Endothelial cell of umbilical vein (primary cell): ENCODE results near the gene ISOC1. TPM values are rescaled to one million over a fixed set of nuclear protein-coding genes. Genes with fewer than 3 reads are reported as not detected.

Source experiments
- BruUV-seq: library from RNA; stranded (reverse); fragments of 400-500 nt; replicated peaks from 2 replicates; lab custom pipeline; 2021; lab: Mats Ljungman, UMichigan
- CTCF ChIA-PET: fragments of 300-600, 350-600 bp; sonication (Branson Sonifier 250); formaldehyde crosslinking; loops from one replicate; lab custom pipeline; 2021; ENCODE audit warnings: antibody characterized with exemption, inconsistent platforms; lab: Charles Lee
- POLR2A ChIA-PET: fragments of 300-600, 350-600 bp; sonication (Branson Sonifier 250); formaldehyde crosslinking; loops from one replicate; lab custom pipeline; 2021; ENCODE audit warnings: antibody characterized with exemption, inconsistent platforms; lab: Charles Lee
- DNase-seq: peaks from one replicate; pipeline ENCODE4 v3.0.0-alpha.2; 2011; ENCODE audit warnings: low read depth, low spot score
- FAIRE-seq: peaks from 2 replicates; lab custom pipeline; 2011; peaks lifted over from hg19 to GRCh38; lab: Jason Lieb, UNC
- H2AFZ ChIP-seq: 2 replicates; pipeline ENCODE4 v1.6.0; 2012; ENCODE audit warnings: low read depth, low read length, control low read depth, inconsistent platforms
- H3K27ac ChIP-seq: 2 replicates; pipeline ENCODE4 v1.5.1; 2011; ENCODE audit warnings: low read depth, mild to moderate bottlenecking, control low read depth, low read length, moderate library complexity; ENCODE audit not compliant: insufficient read depth
- H3K27me3 ChIP-seq, 2 experiments: 2 replicates each; pipeline versions ENCODE4 v1.6.0 to v1.6.1; 2011; ENCODE audit warnings: low read length in 2 of 2, mixed read lengths in 1 of 2; ENCODE audit not compliant: control insufficient read depth in 2 of 2, insufficient read depth in 2 of 2
- H3K36me3 ChIP-seq, 2 experiments: 2 replicates in 1 of 2; 3 replicates in 1 of 2; pipeline ENCODE4 v1.5.1; 2011; ENCODE audit warnings: low read length in 2 of 2, mild to moderate bottlenecking in 1 of 2, moderate library complexity in 1 of 2; ENCODE audit not compliant: control insufficient read depth in 2 of 2, insufficient read depth in 2 of 2; ENCODE audit errors: extremely low read depth in 1 of 2
- H3K4me1 ChIP-seq: 3 replicates; pipeline ENCODE4 v1.5.1; 2011; ENCODE audit warnings: mild to moderate bottlenecking, low read length; ENCODE audit not compliant: control insufficient read depth, insufficient read depth; ENCODE audit errors: extremely low read depth
- H3K4me2 ChIP-seq: 2 replicates; pipeline ENCODE4 v1.6.1; 2011; ENCODE audit warnings: low read length, control low read depth, mixed read lengths; ENCODE audit not compliant: insufficient read depth
- H3K4me3 ChIP-seq, 3 experiments: fragments of 200-600 bp in 1 of 3; sonication (generic), shearing (Covaris generic) in 1 of 3; replicated peaks in 1 of 3; 2 replicates each; pipeline ENCODE4 v1.5.1; 2011 to 2016; ENCODE audit warnings: control low read depth in 3 of 3, low read length in 3 of 3, mild to moderate bottlenecking in 2 of 3, inconsistent platforms in 1 of 3, low read depth in 1 of 3, moderate library complexity in 1 of 3; ENCODE audit not compliant: insufficient read depth in 1 of 3
- H3K79me2 ChIP-seq: 2 replicates; pipeline ENCODE4 v1.6.0; 2012; ENCODE audit warnings: low read length, inconsistent platforms; ENCODE audit not compliant: control insufficient read depth, insufficient read depth
- H3K9ac ChIP-seq: replicated peaks from 2 replicates; pipeline ENCODE3; 2011; ENCODE audit warnings: low read length, control low read depth; ENCODE audit not compliant: insufficient read depth; ENCODE audit errors: extremely low read depth
- H3K9me1 ChIP-seq: replicated peaks from 3 replicates; pipeline ENCODE4 v1.6.0; 2011; ENCODE audit warnings: mild to moderate bottlenecking, low read length; ENCODE audit not compliant: control insufficient read depth, insufficient read depth; ENCODE audit errors: extremely low read depth
- H3K9me3 ChIP-seq: replicated peaks from 2 replicates; pipeline ENCODE4 v1.5.1; 2012; ENCODE audit warnings: low read length, inconsistent platforms; ENCODE audit not compliant: control insufficient read depth, insufficient read depth
- H4K20me1 ChIP-seq: replicated peaks from 2 replicates; pipeline ENCODE3; 2011; ENCODE audit warnings: mild to moderate bottlenecking, low read length; ENCODE audit not compliant: control insufficient read depth, insufficient read depth; ENCODE audit errors: extremely low read depth
- EZH2 ChIP-seq: IDR thresholded peaks from 2 replicates; pipeline ENCODE4 v1.6.1; 2012; ENCODE audit warnings: borderline replicate concordance, low read depth, mild to moderate bottlenecking, moderate library complexity, low read length, inconsistent platforms; ENCODE audit not compliant: severe bottlenecking
- FOS ChIP-seq: IDR thresholded peaks from 2 replicates; pipeline ENCODE4 v1.6.1; 2011; ENCODE audit warnings: mild to moderate bottlenecking, low read length, moderate library complexity, borderline replicate concordance; ENCODE audit not compliant: insufficient read depth
- GATA2 ChIP-seq: IDR thresholded peaks from 2 replicates; pipeline ENCODE4 v1.7.0; 2011; ENCODE audit warnings: low read depth, mild to moderate bottlenecking, moderate library complexity, mixed read lengths, low read length; ENCODE audit not compliant: insufficient read length, insufficient read depth
- JUN ChIP-seq: IDR thresholded peaks from 2 replicates; pipeline ENCODE4 v1.6.1; 2011; ENCODE audit warnings: borderline replicate concordance, low read depth; ENCODE audit not compliant: insufficient read length, insufficient read depth
- MYC ChIP-seq: IDR thresholded peaks from one replicate; pipeline ENCODE4 v1.6.1; 2011; ENCODE audit warnings: mild to moderate bottlenecking, low read depth, low read length
- POLR2A ChIP-seq: IDR thresholded peaks from 2 replicates; pipeline ENCODE4 v1.6.1; 2012; ENCODE audit warnings: low read depth, mild to moderate bottlenecking, control low read depth, low read length
- POLR2AphosphoS5 ChIP-seq: IDR thresholded peaks from 2 replicates; pipeline ENCODE4 v1.6.1; 2012; ENCODE audit warnings: low read depth, mild to moderate bottlenecking, control low read depth, low read length, moderate library complexity; ENCODE audit not compliant: insufficient read depth
- dilution Hi-C: fragments of 300-500 bp; cut with MboI; formaldehyde crosslinking; loops from one replicate; pipeline ENCODE4 v1.15.0; 2019; ENCODE audit warnings: low sequenced_read_pairs; ENCODE audit not compliant: extremely low pct_ligation_motif_present
- intact Hi-C: fragments of 100-400 bp; cut with micrococcal nuclease; formaldehyde crosslinking; loops from one replicate; pipeline ENCODE4 v1.10.0; 2022
- polyA plus RNA-seq, 4 experiments: library from polyadenylated mRNA; depleted of rRNA in 3 of 4; stranded (reverse) in 3 of 4; unstranded in 1 of 4; fragments of >200 nt; gene quantifications; 2 replicates each; pipeline versions ENCODE4 v1.2.1 to v1.2.3, GENCODE V29; 2011 to 2012; ENCODE audit warnings: missing spikeins in 1 of 4
- total RNA-seq: library from RNA; stranded (reverse); gene quantifications from 2 replicates; pipeline ENCODE4 v1.2.3, GENCODE V29; 2021
- TF ChIP-seq, protein P1 (sequence below): IDR thresholded peaks from 2 replicates; pipeline ENCODE4 v1.6.1; 2011; ENCODE audit not compliant: insufficient read depth, insufficient read length
- TF ChIP-seq, protein P2 (sequence below), 2 donors: IDR thresholded peaks; 1 replicate in 1 of 2; 2 replicates in 1 of 2; pipeline ENCODE4 v1.5.1; 2011; ENCODE audit warnings: low read length in 2 of 2, mild to moderate bottlenecking in 2 of 2, moderate library complexity in 2 of 2, control low read depth in 1 of 2, inconsistent platforms in 1 of 2, low read depth in 1 of 2; ENCODE audit not compliant: insufficient read depth in 1 of 2; ENCODE audit errors: extremely low read depth in 1 of 2

ISOC1 gene
- total and polyA plus RNA-seq, 2 donors (not counting 3 experiments of a cell fraction or from before 2014, with no cell fraction given): 21.4 to 21.6 TPM

DNA sequence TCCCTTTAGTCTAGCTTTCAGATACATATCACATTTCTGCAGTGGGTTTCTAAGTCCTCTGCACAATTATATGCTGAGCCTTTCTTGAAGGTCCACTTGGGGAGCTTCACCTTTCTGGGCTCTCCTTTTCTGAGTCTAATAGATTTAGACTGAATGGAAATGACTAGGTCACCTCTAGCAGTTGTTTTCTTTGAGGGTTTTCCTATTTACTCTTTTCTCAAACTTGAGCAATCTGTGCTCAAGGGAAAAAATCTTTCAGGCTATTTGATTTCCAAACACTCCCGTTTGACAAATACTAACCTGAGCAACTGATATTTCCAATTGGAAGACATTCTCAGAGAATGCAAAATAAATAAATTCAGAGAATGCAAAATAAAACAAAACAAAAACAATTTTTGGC, 39.0 kb downstream of the ISOC1 start:
- DNase-seq (no peak), FAIRE-seq (no peak)
- H3K27me3 ChIP-seq: no peaks in the 10 kb centered on the region
- H3K79me2 ChIP-seq: no peaks in the 10 kb centered on the region
- no peak overlapping the region for H3K4me2 ChIP-seq
- no TSS peak for BruUV-seq
- no peaks in the 10 kb centered on the region for H3K4me1 ChIP-seq
- no peak overlapping the region for H3K9ac ChIP-seq
- H3K27ac ChIP-seq: no peak overlapping the region
- POLR2A ChIA-PET: no interaction called here
- no peak overlapping the region for H2AFZ ChIP-seq
- no peaks in the 10 kb centered on the region for H4K20me1 ChIP-seq
- H3K36me3 ChIP-seq: no peaks in the 10 kb centered on the region
- H3K4me3 ChIP-seq: no peak overlapping the region
- intact Hi-C loops (no loop called here), dilution Hi-C loops (no loop called here)
- H3K9me3 ChIP-seq: no peaks in the 10 kb centered on the region
- TF ChIP-seq, protein P1, sequence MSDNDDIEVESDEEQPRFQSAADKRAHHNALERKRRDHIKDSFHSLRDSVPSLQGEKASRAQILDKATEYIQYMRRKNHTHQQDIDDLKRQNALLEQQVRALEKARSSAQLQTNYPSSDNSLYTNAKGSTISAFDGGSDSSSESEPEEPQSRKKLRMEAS: no peak
- no peak for TF ChIP-seq POLR2AphosphoS5
- no peak for TF ChIP-seq EZH2
- TF ChIP-seq, protein P2, sequence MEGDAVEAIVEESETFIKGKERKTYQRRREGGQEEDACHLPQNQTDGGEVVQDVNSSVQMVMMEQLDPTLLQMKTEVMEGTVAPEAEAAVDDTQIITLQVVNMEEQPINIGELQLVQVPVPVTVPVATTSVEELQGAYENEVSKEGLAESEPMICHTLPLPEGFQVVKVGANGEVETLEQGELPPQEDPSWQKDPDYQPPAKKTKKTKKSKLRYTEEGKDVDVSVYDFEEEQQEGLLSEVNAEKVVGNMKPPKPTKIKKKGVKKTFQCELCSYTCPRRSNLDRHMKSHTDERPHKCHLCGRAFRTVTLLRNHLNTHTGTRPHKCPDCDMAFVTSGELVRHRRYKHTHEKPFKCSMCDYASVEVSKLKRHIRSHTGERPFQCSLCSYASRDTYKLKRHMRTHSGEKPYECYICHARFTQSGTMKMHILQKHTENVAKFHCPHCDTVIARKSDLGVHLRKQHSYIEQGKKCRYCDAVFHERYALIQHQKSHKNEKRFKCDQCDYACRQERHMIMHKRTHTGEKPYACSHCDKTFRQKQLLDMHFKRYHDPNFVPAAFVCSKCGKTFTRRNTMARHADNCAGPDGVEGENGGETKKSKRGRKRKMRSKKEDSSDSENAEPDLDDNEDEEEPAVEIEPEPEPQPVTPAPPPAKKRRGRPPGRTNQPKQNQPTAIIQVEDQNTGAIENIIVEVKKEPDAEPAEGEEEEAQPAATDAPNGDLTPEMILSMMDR (IDR thresholded peaks at IDR 0.05; ENCODE audit: extremely low read depth in 1 of 2, insufficient read depth in 1 of 2, low read depth in 1 of 2, low read length in 2 of 2): no peak
- no peak for TF ChIP-seq JUN
- no peak for TF ChIP-seq MYC
- TF ChIP-seq POLR2A: no peak
- no peak for TF ChIP-seq FOS
- no peak for TF ChIP-seq GATA2
- CTCF ChIA-PET: interaction anchor here (1.7 kb wide), 1 partner anchor 228 kb away, joined by 7 read pairs; no protein-coding TSS in a partner anchor
- no peaks in the 10 kb centered on the region for H3K9me1 ChIP-seq
